Activated naive CD4-positive, alpha-beta T cell treated with anti-CD3 and anti-CD28 coated beads, Interleukin-2, amount 10 ng/mL, durations not matched to agents 7 days and 5 days (primary cell): ENCODE measurements around the gene PTCRA.
"Not testable (repeated sequence)": the region's sequence is repeated elsewhere in the genome, so short reads cannot be mapped to it uniquely, and the experiment has no call there.

ENCODE experiments used
- CTCF ChIA-PET: fragments of 350-600 bp; sonication (Branson Sonifier 250); formaldehyde crosslinking; loops from one replicate; lab custom pipeline; 2021; ENCODE audit warnings: antibody characterized with exemption; lab: Charles Lee
- DNase-seq: peaks from one replicate; pipeline ENCODE4 v3.0.0-alpha.2; 2020
- H3K27ac Mint-ChIP-seq: one replicate; pipeline ENCODE4 v1.8.0; 2021; ENCODE audit warnings: mild to moderate bottlenecking, moderate library complexity, mixed read lengths
- H3K27me3 Mint-ChIP-seq: one replicate; pipeline ENCODE4 v1.8.0; 2021; ENCODE audit warnings: mild to moderate bottlenecking, mixed read lengths
- H3K36me3 Mint-ChIP-seq: one replicate; pipeline ENCODE4 v1.8.0; 2021; ENCODE audit warnings: mixed read lengths
- H3K4me1 Mint-ChIP-seq: one replicate; pipeline ENCODE4 v1.8.0; 2021; ENCODE audit warnings: mixed read lengths
- H3K4me3 Mint-ChIP-seq: one replicate; pipeline ENCODE4 v1.8.0; 2021; ENCODE audit warnings: mild to moderate bottlenecking, moderate library complexity, mixed read lengths
- H3K9me3 Mint-ChIP-seq: one replicate; pipeline ENCODE4 v1.8.0; 2021; ENCODE audit warnings: mixed read lengths

Gene PTCRA

GRCh38 chr6:42939810-42940167 lies 23.9 kb downstream of the PTCRA start:
- Mint-ChIP-seq H3K27ac (no peak overlapping the region), H3K9me3 (no peaks in the 10 kb centered on the region), H3K4me3 (no peak overlapping the region), H3K27me3 (no peaks in the 10 kb centered on the region), H3K36me3 (peaks cover 45% of the 10 kb centered on the region), H3K4me1 (no peaks in the 10 kb centered on the region)
- no peak for DNase-seq
- CTCF ChIA-PET, result interaction anchor here (1.0 kb wide), 1 partner anchor 204 kb away, joined by 3 read pairs; no protein-coding TSS in a partner anchor

GRCh38 chr6:42940493-42941045 lies 24.7 kb downstream of the PTCRA start:
- H3K36me3 Mint-ChIP-seq, result peaks cover 43% of the 10 kb centered on the region
- H3K27ac Mint-ChIP-seq, result peak overlapping the region; percentile 69
- CTCF ChIA-PET, result no interaction called here
- no peaks in the 10 kb centered on the region for H3K4me1 Mint-ChIP-seq
- no peak overlapping the region for H3K4me3 Mint-ChIP-seq
- DNase-seq, result no peak
- H3K9me3 Mint-ChIP-seq, result no peaks in the 10 kb centered on the region
- H3K27me3 Mint-ChIP-seq, result no peaks in the 10 kb centered on the region

GRCh38 chr6:42941356-42941755 lies 25.5 kb downstream of the PTCRA start:
- H3K9me3 Mint-ChIP-seq, H3K4me3 Mint-ChIP-seq, H3K4me1 Mint-ChIP-seq, DNase-seq, H3K27me3 Mint-ChIP-seq, H3K27ac Mint-ChIP-seq, CTCF ChIA-PET: not testable (repeated sequence)
- H3K36me3 Mint-ChIP-seq, result peaks cover 35% of the 10 kb centered on the region

GRCh38 chr6:42942444-42942843 lies 26.6 kb downstream of the PTCRA start:
- no peaks in the 10 kb centered on the region for H3K27me3 Mint-ChIP-seq
- CTCF ChIA-PET, result no interaction called here
- no peak overlapping the region for H3K27ac Mint-ChIP-seq
- H3K4me3 Mint-ChIP-seq, result no peak overlapping the region
- peaks cover 27% of the 10 kb centered on the region for H3K36me3 Mint-ChIP-seq
- no peak for DNase-seq
- H3K9me3 Mint-ChIP-seq, result no peaks in the 10 kb centered on the region
- no peaks in the 10 kb centered on the region for H3K4me1 Mint-ChIP-seq

GRCh38 chr6:42947950-42948349 lies 32.1 kb downstream of the PTCRA start:
- Mint-ChIP-seq H3K9me3 (no peaks in the 10 kb centered on the region), H3K27ac (no peak overlapping the region), H3K4me1 (no peaks in the 10 kb centered on the region), H3K27me3 (no peaks in the 10 kb centered on the region), H3K36me3 (peaks cover 9% of the 10 kb centered on the region), H3K4me3 (no peak overlapping the region)
- no peak for DNase-seq
- CTCF ChIA-PET, result no interaction called here

GRCh38 chr6:42952389-42952788 lies 36.5 kb downstream of the PTCRA start:
- H3K9me3 Mint-ChIP-seq, result no peaks in the 10 kb centered on the region
- no peaks in the 10 kb centered on the region for H3K36me3 Mint-ChIP-seq
- H3K27me3 Mint-ChIP-seq, result no peaks in the 10 kb centered on the region
- DNase-seq, result no peak
- peak overlapping the region; percentile 8 for H3K27ac Mint-ChIP-seq
- CTCF ChIA-PET, result interaction anchor here (0.9 to 1.0 kb wide), 2 partner anchors 23 to 35 kb away, joined by 3 read pairs; partner anchors contain the start of gene CNPY3
- H3K4me1 Mint-ChIP-seq, result no peaks in the 10 kb centered on the region
- no peak overlapping the region for H3K4me3 Mint-ChIP-seq

- H3K27me3 Mint-ChIP-seq, H3K27ac Mint-ChIP-seq, H3K4me3 Mint-ChIP-seq, H3K4me1 Mint-ChIP-seq, H3K9me3 Mint-ChIP-seq, H3K36me3 Mint-ChIP-seq, DNase-seq: not testable (repeated sequence)
- CTCF ChIA-PET, result interaction anchor here (1.2 kb wide), 1 partner anchor 10 kb away, joined by 3 read pairs; no protein-coding TSS in a partner anchor
These were observed 38.6 kb downstream of the PTCRA start for GRCh38 chr6:42954405-42954804.

- no peak overlapping the region for H3K27ac Mint-ChIP-seq
- H3K36me3 Mint-ChIP-seq, result peaks cover 11% of the 10 kb centered on the region
- CTCF ChIA-PET, result no interaction called here
- no peaks in the 10 kb centered on the region for H3K9me3 Mint-ChIP-seq
- no peak overlapping the region for H3K4me3 Mint-ChIP-seq
- H3K4me1 Mint-ChIP-seq, result peaks cover 19% of the 10 kb centered on the region
- DNase-seq, result no peak
- peaks cover 24% of the 10 kb centered on the region for H3K27me3 Mint-ChIP-seq
These were observed 42.3 kb downstream of the PTCRA start for GRCh38 chr6:42958125-42958524.

GRCh38 chr6:42959917-42960242 lies 44.0 kb downstream of the PTCRA start:
- CTCF ChIA-PET, result no interaction called here
- H3K36me3 Mint-ChIP-seq, result peaks cover 11% of the 10 kb centered on the region
- no peaks in the 10 kb centered on the region for H3K9me3 Mint-ChIP-seq
- DNase-seq, result no peak
- H3K27ac Mint-ChIP-seq, result no peak overlapping the region
- peaks cover 19% of the 10 kb centered on the region for H3K4me1 Mint-ChIP-seq
- peaks cover 24% of the 10 kb centered on the region for H3K27me3 Mint-ChIP-seq
- peak overlapping the region; percentile 50 for H3K4me3 Mint-ChIP-seq

- H3K4me3 Mint-ChIP-seq, result peak within 1 kb of the TSS; percentile 50
- H3K4me1 Mint-ChIP-seq, result peaks cover 19% of the 10 kb centered on the region
- H3K27me3 Mint-ChIP-seq, result peaks cover 24% of the 10 kb centered on the region
- H3K9me3 Mint-ChIP-seq, result no peaks in the 10 kb centered on the region
- peak; percentile 67 for DNase-seq
- peaks cover 12% of the 10 kb centered on the region for H3K36me3 Mint-ChIP-seq
- CTCF ChIA-PET, result no interaction called here
- no peak within 1 kb of the TSS for H3K27ac Mint-ChIP-seq
These were observed 44.6 kb downstream of the PTCRA start, which contains the start of gene GNMT for GRCh38 chr6:42960243-42961019. Gene GNMT, plus strand, starts transcription at chr6:42960754. Its CDS starts 14 bp downstream, at chr6:42960768.

- Mint-ChIP-seq H3K4me3 (peak overlapping the region; percentile 50), H3K27me3 (peaks cover 24% of the 10 kb centered on the region), H3K36me3 (peaks cover 13% of the 10 kb centered on the region), H3K4me1 (peaks cover 19% of the 10 kb centered on the region), H3K27ac (no peak overlapping the region), H3K9me3 (no peaks in the 10 kb centered on the region)
- no peak for DNase-seq
- CTCF ChIA-PET, result no interaction called here
These were observed 45.2 kb downstream of the PTCRA start for GRCh38 chr6:42961020-42961470.

GRCh38 chr6:42962096-42962495 lies 46.2 kb downstream of the PTCRA start:
- Mint-ChIP-seq H3K27me3 (peaks cover 24% of the 10 kb centered on the region), H3K9me3 (no peaks in the 10 kb centered on the region), H3K36me3 (peaks cover 15% of the 10 kb centered on the region), H3K4me3 (no peak overlapping the region), H3K27ac (no peak overlapping the region), H3K4me1 (peaks cover 19% of the 10 kb centered on the region)
- no peak for DNase-seq
- CTCF ChIA-PET, result no interaction called here

GRCh38 chr6:42962502-42963178 lies 46.8 kb downstream of the PTCRA start:
- no peak for DNase-seq
- Mint-ChIP-seq H3K4me3 (no peak overlapping the region), H3K27me3 (peaks cover 24% of the 10 kb centered on the region), H3K9me3 (no peaks in the 10 kb centered on the region), H3K4me1 (peaks cover 19% of the 10 kb centered on the region), H3K27ac (no peak overlapping the region), H3K36me3 (peaks cover 15% of the 10 kb centered on the region)
- CTCF ChIA-PET, result interaction anchor here (0.7 kb wide), 1 partner anchor 49 kb away, joined by 3 read pairs; no protein-coding TSS in a partner anchor

GRCh38 chr6:42963179-42963854 lies 47.5 kb downstream of the PTCRA start:
- CTCF ChIA-PET, result interaction anchor here (0.7 kb wide), 1 partner anchor 49 kb away, joined by 3 read pairs; no protein-coding TSS in a partner anchor
- Mint-ChIP-seq H3K27ac (no peak overlapping the region), H3K27me3 (peaks cover 24% of the 10 kb centered on the region), H3K4me1 (peaks cover 19% of the 10 kb centered on the region), H3K4me3 (no peak overlapping the region), H3K9me3 (no peaks in the 10 kb centered on the region), H3K36me3 (peaks cover 18% of the 10 kb centered on the region)
- no peak for DNase-seq
